ENCODE measurements around the gene CIB4. TPM values are rescaled to one million over a fixed set of nuclear protein-coding genes. Genes with fewer than 3 reads are reported as not detected.

The CIB4 gene
- total RNA-seq, 8 experiments from 2014 or later: 0.50 to 1.00 TPM; not detected in 6

DNA sequence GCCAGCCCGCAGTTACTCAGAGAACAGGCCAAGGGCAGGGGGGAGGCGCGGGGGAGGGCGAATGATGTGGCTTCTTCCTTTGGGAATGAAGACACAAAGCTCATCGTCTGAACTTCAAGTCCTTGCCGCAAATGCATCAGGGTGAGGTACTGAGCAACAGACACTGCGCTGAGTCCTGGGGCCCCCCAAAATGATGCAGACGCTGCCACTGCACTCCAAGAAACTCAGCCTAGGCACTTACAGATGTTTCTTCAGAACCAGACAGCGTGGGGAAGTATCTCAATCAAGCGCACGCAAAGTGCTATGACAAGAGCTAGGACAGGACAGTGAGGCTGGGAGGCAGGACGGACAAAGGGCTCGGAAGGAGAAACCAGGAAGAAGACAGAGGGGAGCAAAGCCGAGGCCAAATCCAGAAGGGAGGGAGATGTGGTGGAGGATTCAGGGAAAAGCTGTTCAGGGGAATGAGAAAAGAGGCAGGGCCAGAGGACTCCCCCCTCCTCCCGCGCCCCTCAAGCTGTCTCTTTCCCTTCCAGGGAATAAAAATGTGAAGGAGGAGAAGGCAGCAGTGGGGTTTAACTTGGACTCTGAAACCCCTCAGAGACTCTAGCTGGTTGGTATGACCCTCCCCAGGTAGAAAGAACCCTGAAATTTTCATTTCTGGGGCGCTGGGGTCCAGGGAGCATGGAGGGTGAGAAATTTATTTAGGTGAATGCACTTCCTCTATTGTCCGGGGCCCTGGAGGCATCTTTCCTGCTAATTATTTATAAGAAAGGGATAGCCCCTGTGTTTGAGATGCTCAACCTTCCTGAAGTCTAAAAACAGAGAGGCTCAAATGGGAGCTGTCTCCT, 34.9 kb downstream of the CIB4 start:
- H3K4me3 ChIP-seq: no peak overlapping the region
- peak in 4 of 8 experiments; percentile 24 to 43 (median 39) for ATAC-seq (replicated peaks in 6 of 8)
- in situ Hi-C loops (cut with MboI; ENCODE audit: low pct_unique_long_range_greater_than_20kb in 2 of 9, low sequenced_read_pairs in 9 of 9, unreplicated experiment in 9 of 9): loop anchor here in 3 of 9 experiments (10.0 to 25.0 kb wide), 3 partner anchors 129 to 149 kb away; no protein-coding TSS in a partner anchor
- peaks cover 33 to 34% of the 10 kb centered on the region in 2 donors for H3K4me1 ChIP-seq (replicated peaks in 1 of 2)
- WGBS, 10 experiments: 20 to 78% (median 60%) methylated on average over 1 to 11 of the region's 18 CpGs; no CpG with 5 or more reads in 1 of the 10 experiments
- peak overlapping the region; percentile 56 to 76 for H3K27ac ChIP-seq

DNA sequence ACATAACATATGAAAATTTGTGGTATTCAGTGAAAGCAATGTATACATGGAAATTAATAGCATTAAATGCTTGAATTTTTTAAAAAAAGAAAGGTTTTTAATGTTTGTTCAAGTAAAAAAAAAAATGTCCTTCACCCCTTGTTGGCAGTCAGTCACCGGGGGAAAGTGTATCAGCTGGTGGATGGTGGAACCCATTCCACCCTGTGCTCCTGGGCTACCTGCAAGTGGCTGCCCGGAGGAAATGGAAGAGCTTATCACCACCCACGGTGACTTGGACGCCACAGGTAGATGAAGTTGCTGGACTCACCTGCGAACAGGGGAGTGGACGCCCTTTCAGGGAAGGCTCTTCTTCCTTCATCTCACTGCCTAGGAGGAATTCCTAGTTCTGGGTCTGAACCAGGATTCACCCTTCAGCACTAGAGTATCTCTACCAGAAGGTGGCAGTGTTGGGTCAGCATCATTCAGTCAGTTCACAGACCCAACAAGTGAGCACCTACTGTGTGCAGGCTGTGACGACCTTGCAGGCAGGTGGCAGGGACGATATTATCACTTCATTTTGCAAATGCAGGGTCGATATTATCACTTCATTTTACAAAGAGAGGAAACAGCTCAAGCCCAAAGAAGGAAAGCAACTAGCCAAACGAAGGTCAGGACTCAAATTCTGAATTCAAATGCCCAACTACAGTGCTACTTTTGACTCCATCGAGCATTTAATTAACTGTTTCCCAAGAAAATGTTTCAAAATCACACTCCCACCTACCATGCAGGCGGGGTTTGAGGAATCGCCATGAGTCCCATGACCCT, 35.8 kb downstream of the CIB4 start:
- Histone ChIP-seq H3K4me3 (no peak overlapping the region), H3K4me1 (replicated peaks in 1 of 2) (peaks cover 33 to 34% of the 10 kb centered on the region in 2 donors), H3K27ac (no peak overlapping the region)
- in situ Hi-C loops (cut with MboI; ENCODE audit: low pct_unique_long_range_greater_than_20kb in 2 of 9, low sequenced_read_pairs in 9 of 9, unreplicated experiment in 9 of 9): loop anchor here in 3 of 9 experiments (10.0 to 25.0 kb wide), 3 partner anchors 129 to 149 kb away; no protein-coding TSS in a partner anchor
- WGBS, 10 experiments: 10 to 90% (median 48%) methylated on average over 2 to 11 of the region's 13 CpGs; no CpG with 5 or more reads in 1 of the 10 experiments
- peak in 6 of 8 experiments; percentile 14 to 84 (median 58) for ATAC-seq (replicated peaks in 6 of 8)

DNA sequence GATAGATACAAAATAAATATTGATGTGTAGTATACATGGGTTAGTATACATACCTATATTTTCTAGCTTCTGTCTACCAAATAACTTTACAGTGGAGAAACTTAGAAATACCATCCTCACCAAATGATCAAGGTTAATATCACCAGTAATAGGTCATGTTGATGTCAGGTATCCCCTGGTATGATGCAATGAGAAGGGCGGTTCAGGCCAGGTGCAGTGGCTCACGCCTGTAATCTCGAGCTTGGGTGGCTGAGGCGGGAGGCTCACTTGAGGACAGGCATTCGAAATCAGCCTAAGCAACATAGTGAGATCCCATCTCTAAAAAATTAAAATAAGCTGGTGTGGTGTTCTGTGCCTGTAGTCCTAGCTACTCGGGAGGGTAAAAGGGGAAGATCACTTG, 38.6 kb downstream of the CIB4 start:
- H3K4me3 ChIP-seq: no peak overlapping the region
- 20 to 100% (median 72%) methylated on average over 1 to 5 of the region's 6 CpGs; no CpG with 5 or more reads in 5 of the 10 experiments for WGBS, 10 experiments
- H3K4me1 ChIP-seq (replicated peaks in 1 of 2): peaks cover 25 to 26% of the 10 kb centered on the region in 2 donors
- H3K27ac ChIP-seq: no peak overlapping the region
- in situ Hi-C loops (cut with MboI; ENCODE audit: low pct_unique_long_range_greater_than_20kb in 2 of 9, low sequenced_read_pairs in 9 of 9, unreplicated experiment in 9 of 9): loop anchor here in 4 of 9 experiments (5.0 to 25.0 kb wide), 4 partner anchors 132 to 152 kb away; no protein-coding TSS in a partner anchor
- ATAC-seq (replicated peaks in 6 of 8): no peak

DNA sequence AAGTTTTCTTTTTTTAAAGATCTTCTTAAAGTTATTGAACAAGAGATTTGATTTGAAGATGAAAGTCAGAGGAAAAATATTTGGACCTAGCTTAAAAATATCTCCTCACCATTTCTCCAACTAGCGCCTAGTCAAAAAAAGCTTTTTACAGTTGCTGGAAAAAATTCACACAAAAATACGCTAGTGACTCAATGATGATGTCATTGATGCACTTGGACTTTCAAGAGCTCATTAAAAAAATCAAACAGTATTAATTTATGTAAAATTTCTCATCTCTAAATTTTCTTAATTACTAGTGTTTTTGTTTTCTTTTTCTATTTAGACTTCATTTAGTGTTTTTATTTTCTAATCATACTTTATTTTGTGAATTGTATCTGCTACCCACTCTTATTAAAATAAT, 41.8 kb downstream of the CIB4 start:
- in situ Hi-C loops (cut with MboI; ENCODE audit: low pct_unique_long_range_greater_than_20kb in 2 of 9, low sequenced_read_pairs in 9 of 9, unreplicated experiment in 9 of 9): no loop called here
- Histone ChIP-seq H3K4me3 (no peak overlapping the region), H3K27ac (no peak overlapping the region), H3K4me1 (replicated peaks in 1 of 2) (peaks cover 26 to 27% of the 10 kb centered on the region in 2 donors)
- 46 to 100% (median 90%) methylated on average over 2 of the region's 2 CpGs for WGBS, 10 experiments
- ATAC-seq (replicated peaks in 6 of 8): no peak

DNA sequence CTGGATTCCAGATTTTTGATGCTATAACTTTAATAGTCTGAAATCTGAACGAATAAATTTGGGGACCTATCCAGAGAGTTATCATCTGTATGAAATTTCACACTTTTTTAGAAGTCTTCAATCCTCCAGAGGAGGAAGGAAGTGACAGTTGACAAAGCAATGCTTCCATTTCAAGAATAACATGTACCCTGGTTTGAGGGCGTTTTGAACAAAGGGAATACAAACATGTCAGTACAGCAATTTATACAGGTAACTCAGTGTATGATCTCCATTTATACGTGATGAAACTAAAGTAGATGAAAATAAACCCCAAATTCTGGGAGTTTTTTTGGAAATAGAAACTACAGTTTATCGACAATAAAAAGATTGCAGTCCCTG, 42.2 kb downstream of the CIB4 start:
- in situ Hi-C loops (cut with MboI; ENCODE audit: low pct_unique_long_range_greater_than_20kb in 2 of 9, low sequenced_read_pairs in 9 of 9, unreplicated experiment in 9 of 9): no loop called here
- Histone ChIP-seq H3K4me3 (no peak overlapping the region), H3K27ac (no peak overlapping the region), H3K4me1 (replicated peaks in 1 of 2) (peaks cover 26 to 27% of the 10 kb centered on the region in 2 donors)
- WGBS, 10 experiments: 30 to 100% (median 71%) methylated on average over 3 to 4 of the region's 4 CpGs
- no peak for ATAC-seq (replicated peaks in 6 of 8)

DNA sequence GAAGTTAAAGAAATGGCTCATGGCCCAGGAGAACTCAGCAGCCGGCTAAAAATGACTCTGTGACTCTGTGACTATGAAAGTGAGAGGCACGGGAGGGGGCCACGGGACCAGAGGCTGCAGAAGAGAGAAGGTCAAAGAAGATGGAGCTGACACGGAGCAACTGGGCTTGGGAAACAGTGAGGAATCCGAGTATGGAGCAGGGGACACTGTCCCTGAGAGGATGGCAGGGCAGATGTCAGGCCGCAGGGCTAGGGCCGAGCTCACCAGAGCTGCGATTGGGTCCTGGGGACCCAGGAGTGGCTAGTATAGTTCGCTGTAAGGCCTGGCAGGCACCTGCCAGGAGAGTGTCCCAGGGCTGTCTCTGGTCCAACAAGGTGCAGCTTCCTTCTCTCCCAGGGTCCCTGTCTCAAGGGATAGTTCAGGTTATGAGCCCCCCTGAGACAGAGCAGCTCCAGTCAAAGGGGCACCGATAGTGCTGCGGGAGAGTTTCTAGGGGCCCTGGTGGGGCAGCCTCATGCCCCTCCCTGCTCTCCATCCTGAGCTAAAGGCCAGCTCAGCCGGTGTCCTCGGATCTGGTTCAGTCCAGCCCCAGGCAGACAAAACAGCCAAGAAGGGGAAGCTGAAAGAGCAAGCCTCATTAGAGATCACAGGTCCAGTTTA, 42.7 kb downstream of the CIB4 start:
- ATAC-seq (replicated peaks in 6 of 8): peak in 5 of 8 experiments; percentile 59 to 73 (median 62)
- Histone ChIP-seq H3K4me1 (replicated peaks in 1 of 2) (peaks cover 26 to 27% of the 10 kb centered on the region in 2 donors), H3K4me3 (no peak overlapping the region), H3K27ac (peak overlapping the region in 1 of 2 donors; percentile 7)
- WGBS, 10 experiments: 33 to 60% (median 39%) methylated on average over 2 to 7 of the region's 13 CpGs; no CpG with 5 or more reads in 2 of the 10 experiments
- in situ Hi-C loops (cut with MboI; ENCODE audit: low pct_unique_long_range_greater_than_20kb in 2 of 9, low sequenced_read_pairs in 9 of 9, unreplicated experiment in 9 of 9): no loop called here

DNA sequence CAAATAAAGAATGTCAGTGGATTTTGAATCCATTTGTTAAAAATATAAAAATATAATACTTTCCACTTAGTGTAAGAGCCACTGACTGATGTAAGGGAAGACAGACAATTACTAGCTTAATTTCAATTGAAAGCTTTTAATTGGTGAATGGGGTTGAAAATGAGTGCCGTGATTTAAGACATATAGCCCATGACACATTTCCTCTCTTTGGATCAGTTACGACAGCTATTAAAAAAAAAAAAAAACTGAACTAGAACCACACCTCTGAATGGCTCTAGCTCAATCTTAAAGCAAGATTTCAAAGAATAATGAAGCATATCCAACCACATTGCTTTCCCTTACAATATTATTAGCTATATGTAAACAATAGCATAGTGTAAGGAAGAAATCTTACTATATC, 44.0 kb downstream of the CIB4 start:
- in situ Hi-C loops (cut with MboI; ENCODE audit: low pct_unique_long_range_greater_than_20kb in 2 of 9, low sequenced_read_pairs in 9 of 9, unreplicated experiment in 9 of 9): no loop called here
- peak in 1 of 8 experiments; percentile 28 for ATAC-seq (replicated peaks in 6 of 8)
- Histone ChIP-seq H3K4me1 (replicated peaks in 1 of 2) (peaks cover 26 to 27% of the 10 kb centered on the region in 2 donors), H3K4me3 (no peak overlapping the region), H3K27ac (no peak overlapping the region)
- 0 to 100% (median 71%) methylated on average over 1 to 2 of the region's 2 CpGs; no CpG with 5 or more reads in 2 of the 10 experiments for WGBS, 10 experiments

DNA sequence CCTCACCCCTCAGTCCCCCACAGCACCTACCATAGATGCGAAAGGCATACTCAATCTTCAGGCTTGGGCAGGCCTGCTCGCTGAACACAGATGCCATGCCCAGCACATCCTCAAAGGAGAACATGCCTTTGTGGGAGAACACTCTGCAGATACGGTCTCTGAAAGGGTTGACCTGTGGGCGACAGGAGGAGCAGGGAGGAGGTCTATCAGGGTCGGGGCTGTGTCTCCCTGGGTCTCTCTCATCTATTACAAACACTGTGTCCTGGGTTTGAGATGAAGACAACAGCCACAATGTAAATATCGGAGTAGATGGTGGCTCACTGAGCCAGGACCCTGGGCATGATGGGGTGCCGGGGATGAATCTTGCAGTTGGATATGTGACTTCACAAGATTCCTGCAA, 46.0 kb downstream of the CIB4 start:
- 38 to 100% (median 79%) methylated on average over 1 to 7 of the region's 7 CpGs; no CpG with 5 or more reads in 5 of the 10 experiments for WGBS, 10 experiments
- peaks cover 31 to 37% of the 10 kb centered on the region in 2 donors for H3K4me1 ChIP-seq (replicated peaks in 1 of 2)
- in situ Hi-C loops (cut with MboI; ENCODE audit: low pct_unique_long_range_greater_than_20kb in 2 of 9, low sequenced_read_pairs in 9 of 9, unreplicated experiment in 9 of 9): no loop called here
- ATAC-seq (replicated peaks in 6 of 8): peak in 3 of 8 experiments; percentile 1 to 7 (median 2)
- H3K27ac ChIP-seq: peak overlapping the region; percentile 6 to 20
- H3K4me3 ChIP-seq: no peak overlapping the region

DNA sequence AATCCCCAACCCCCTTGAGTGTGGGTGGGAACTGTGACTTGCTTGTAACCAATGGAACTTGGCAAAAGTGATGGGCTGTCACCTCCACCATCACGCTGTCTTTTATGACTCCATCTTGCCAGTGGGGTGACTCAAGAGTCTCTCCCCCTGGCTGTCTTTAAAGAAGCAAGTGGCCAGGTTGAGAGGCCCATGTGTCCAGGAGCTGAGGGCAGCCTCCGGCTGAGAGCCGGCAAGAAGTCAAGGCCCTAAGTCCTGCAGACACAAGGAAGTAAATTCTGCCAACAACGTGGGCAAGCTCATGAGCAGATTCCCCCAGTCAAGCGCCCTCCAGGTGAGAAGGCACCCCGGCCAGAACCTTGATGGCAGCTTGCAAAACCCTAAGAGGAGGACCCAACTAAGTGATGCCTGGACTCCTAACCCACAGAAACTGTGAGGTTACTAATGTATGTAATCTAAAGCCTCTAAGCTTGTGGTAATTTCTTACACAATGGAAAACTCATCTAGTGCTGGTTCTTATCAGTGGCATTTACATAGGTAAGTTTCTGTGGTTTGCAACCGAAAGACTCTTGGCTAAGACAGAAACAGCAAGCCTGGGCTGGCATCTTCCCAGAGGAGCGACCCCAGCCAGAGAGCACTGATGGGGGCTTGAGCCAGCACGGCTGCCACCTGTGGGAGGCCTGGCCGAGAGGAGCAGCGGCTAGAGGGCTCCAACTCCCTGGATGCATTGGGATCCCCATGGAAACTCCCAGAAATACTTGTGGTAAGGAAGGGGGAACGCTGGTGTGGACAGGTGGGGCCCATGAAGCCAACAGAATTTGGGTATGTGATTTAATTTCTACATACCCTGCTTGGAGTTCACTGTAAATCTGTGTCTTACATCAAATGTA, 49.3 kb downstream of the CIB4 start:
- no peak for ATAC-seq (replicated peaks in 6 of 8)
- H3K27ac ChIP-seq: no peak overlapping the region
- in situ Hi-C loops (cut with MboI; ENCODE audit: low pct_unique_long_range_greater_than_20kb in 2 of 9, low sequenced_read_pairs in 9 of 9, unreplicated experiment in 9 of 9): no loop called here
- H3K4me3 ChIP-seq: no peak overlapping the region
- peaks cover 20 to 26% of the 10 kb centered on the region in 2 donors for H3K4me1 ChIP-seq (replicated peaks in 1 of 2)
- 30 to 100% (median 70%) methylated on average over 2 to 9 of the region's 12 CpGs; no CpG with 5 or more reads in 3 of the 10 experiments for WGBS, 10 experiments

DNA sequence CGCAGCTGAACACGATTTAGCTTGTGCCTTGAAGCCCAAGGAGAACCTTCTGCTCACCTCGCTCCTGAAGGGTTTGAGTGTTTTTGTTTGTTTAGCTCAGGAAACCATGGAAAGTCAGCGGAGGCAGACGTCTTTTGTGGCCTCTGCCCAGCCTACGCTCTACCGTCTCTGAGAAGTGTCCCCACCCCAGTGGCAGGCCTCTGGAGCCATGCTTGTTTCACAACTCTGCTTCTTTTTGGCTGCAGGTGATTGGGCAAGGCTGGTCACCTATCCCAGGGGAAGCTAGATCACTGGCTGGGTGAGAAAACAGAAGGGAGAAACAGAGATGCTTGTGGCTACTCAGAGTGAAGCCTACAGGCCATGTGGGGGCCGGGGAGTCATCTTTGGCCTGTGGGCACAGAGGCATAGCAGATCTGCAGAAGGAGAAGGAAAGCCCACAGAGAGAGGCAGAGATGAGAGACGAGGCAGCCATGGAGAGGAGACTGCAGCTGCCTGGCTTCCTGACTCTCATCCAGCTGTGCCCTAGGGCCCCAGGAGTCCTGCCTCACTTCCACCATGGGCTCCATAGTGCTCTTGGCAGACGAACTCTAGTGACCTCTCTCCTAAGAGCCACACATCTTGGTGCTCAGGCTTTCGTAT, 50.1 kb downstream of the CIB4 start:
- in situ Hi-C loops (cut with MboI; ENCODE audit: low pct_unique_long_range_greater_than_20kb in 2 of 9, low sequenced_read_pairs in 9 of 9, unreplicated experiment in 9 of 9): no loop called here
- H3K4me1 ChIP-seq (replicated peaks in 1 of 2): peaks cover 18 to 22% of the 10 kb centered on the region in 2 donors
- 0 to 80% (median 36%) methylated on average over 1 to 11 of the region's 11 CpGs; no CpG with 5 or more reads in 3 of the 10 experiments for WGBS, 10 experiments
- no peak overlapping the region for H3K4me3 ChIP-seq
- ATAC-seq (replicated peaks in 6 of 8): peak in 2 of 8 experiments; percentile 22 to 25
- H3K27ac ChIP-seq: no peak overlapping the region

DNA sequence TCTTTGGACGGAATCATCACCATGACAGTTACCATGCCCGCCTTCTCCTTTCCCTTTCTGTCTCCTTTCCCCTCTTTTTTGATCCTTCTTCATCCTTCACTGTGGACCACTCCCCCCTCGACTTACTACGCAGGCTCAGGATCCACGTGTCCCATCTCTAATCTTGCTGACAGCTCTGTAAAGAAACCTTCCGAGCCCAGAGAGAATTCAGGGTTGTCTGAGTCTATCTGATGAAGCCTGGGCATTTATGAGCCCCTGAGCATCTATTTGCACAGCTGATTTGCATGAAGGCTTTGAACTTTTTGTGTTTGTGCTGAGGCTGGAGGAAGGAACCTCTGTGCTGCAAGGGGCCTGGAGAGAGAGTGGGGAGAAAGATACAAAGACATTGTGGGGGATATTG, 50.7 kb downstream of the CIB4 start:
- ATAC-seq (replicated peaks in 6 of 8): peak; percentile 27 to 82 (median 60)
- 0 to 100% (median 29%) methylated on average over 1 to 5 of the region's 6 CpGs; no CpG with 5 or more reads in 2 of the 10 experiments for WGBS, 10 experiments

More for the DNA sequence above, 50.7 kb downstream of the CIB4 start:
- peaks cover 13 to 17% of the 10 kb centered on the region in 2 donors for H3K4me1 ChIP-seq (replicated peaks in 1 of 2)
- H3K4me3 ChIP-seq: no peak overlapping the region
- H3K27ac ChIP-seq: no peak overlapping the region
- in situ Hi-C loops (cut with MboI; ENCODE audit: low pct_unique_long_range_greater_than_20kb in 2 of 9, low sequenced_read_pairs in 9 of 9, unreplicated experiment in 9 of 9): no loop called here
